Heart right ventricle (tissue), 16 donors: Measurements from ENCODE around the gene CCDC9B. TPM values are rescaled to one million over a fixed set of nuclear protein-coding genes. Genes with fewer than 3 reads are reported as not detected.
A peak's percentile ranks its signal among the peaks of the same experiment; 100 is the strongest.

Experiments
- ATAC-seq, 8 donors: fragments of 200-7000 bp; cut with Tn5 transposase; one replicate each; pipeline ENCODE4 v1.9.1; 2020; ENCODE audit warnings: mild to moderate bottlenecking in 8 of 8, moderate library complexity in 8 of 8, moderate number of reproducible peaks in 1 of 8
- DNase-seq, 2 donors: peaks; one replicate each; pipeline ENCODE4 v3.0.0-alpha.2; 2020
- H3K27ac ChIP-seq, 10 donors: fragments of 200-600 bp; sonication (generic) in 2 of 10; one replicate each; pipeline versions ENCODE4 v1.5.0 to v1.8.0; 2020 to 2022; ENCODE audit warnings: mild to moderate bottlenecking in 3 of 10
- H3K27me3 ChIP-seq, 7 donors: fragments of 200-600 bp; one replicate each; pipeline ENCODE4 v1.8.0; 2021 to 2022; ENCODE audit warnings: mild to moderate bottlenecking in 2 of 7
- H3K36me3 ChIP-seq, 9 donors: fragments of 200-600 bp; sonication (generic) in 1 of 9; one replicate each; pipeline versions ENCODE4 v1.5.0 to v1.8.0; 2020 to 2022; ENCODE audit warnings: mild to moderate bottlenecking in 2 of 9
- H3K4me1 ChIP-seq, 9 donors: fragments of 200-600 bp; sonication (generic) in 1 of 9; one replicate each; pipeline versions ENCODE4 v1.5.0 to v1.8.0; 2020 to 2022; ENCODE audit warnings: mild to moderate bottlenecking in 4 of 9
- H3K4me3 ChIP-seq, 10 donors: fragments of 200-600 bp; sonication (generic) in 2 of 10; one replicate each; pipeline versions ENCODE4 v1.5.0 to v1.8.0; 2020 to 2022; ENCODE audit warnings: mild to moderate bottlenecking in 7 of 10, moderate library complexity in 2 of 10
- H3K9me3 ChIP-seq, 11 donors: fragments of 200-600 bp in 10 of 11; sonication (generic) in 2 of 11; one replicate each; pipeline versions ENCODE4 v1.5.0 to v1.8.0; 2013 to 2022; ENCODE audit warnings: mild to moderate bottlenecking in 2 of 11, control low read depth in 1 of 11, moderate library complexity in 1 of 11
- WGBS, 2 donors: extraction: QIAGEN DNeasy Blood & Tissue Kit; methylation state at CpG; one replicate each; pipeline ENCODE4 v1.1.7; 2013; ENCODE audit warnings: inconsistent platforms in 1 of 2; 5-methylcytosine and 5-hydroxymethylcytosine counted together
- intact Hi-C, 10 donors: fragments of 100-400 bp; cut with DNase I; formaldehyde crosslinking; loops; one replicate each; pipeline versions ENCODE4 v1.11.1 to v1.14.2; 2022
- polyA plus RNA-seq, 2 donors: library from polyadenylated mRNA; stranded (reverse); fragments of 200-250 nt; gene quantifications; one replicate each; pipeline ENCODE4 v1.2.3, GENCODE V29; 2013
- total RNA-seq, 10 donors: library from RNA; stranded (reverse); fragmentation: NEBNext Ultra II Directional in 3 of 10; extraction: Animal tissue kit (Norgen Biotek cat#: 25700) in 3 of 10; gene quantifications; one replicate each; pipeline versions ENCODE4 v1.2.1 to v1.2.4, GENCODE V29; 2021 to 2023
- TF ChIP-seq, protein P1 (sequence below), 9 donors: fragments of 200-600 bp; sonication (generic) in 2 of 9; IDR thresholded peaks; one replicate each; pipeline versions ENCODE4 v1.5.0 to v1.8.0; 2021 to 2022; ENCODE audit warnings: antibody characterized with exemption in 9 of 9, mild to moderate bottlenecking in 5 of 9, moderate library complexity in 1 of 9
- donor health status: Arrhythmogenic right ventricular cardiomyopathy.
- donor health status: ischemic (EF 13 %, LVEDD 7.1; RV severe dilation, severe dysfunction).
- donor health status: healthy with polysubstance abuse.
- donor health status: DM: no; HTN: yes; CAD: no.
- donor health status: DM: no; HTN: no; CAD: no.
- donor health status: ischemic (EF 25% LVEDD 6.9; RV normal size, moderate dysfunction).
- donor health status: ischemic (EF 25% LVEDD 5.7; RV mildly dilated, moderate dysfunction).
- donor health status: healthy.
- donor health status: DM: yes; HTN: yes; CAD: no.
- donor health status: Ischemic cardiomyopathy.
- donor health status: ischemic (EF 35%, LVEDD 5.7; RV mildly dilated, moderate dysfunction).
- donor health status: nonischemic (EF 11% LVEDD 7.7; RV severe dilation, severe dysfunction).
- donor health status: DM: yes; HTN: yes; CAD: no.
- donor health status: PGD.
- donor health status: ischemic (EF 29% LVEDD 5.4; RV normal size, mild dysfunction).
- donor health status: nonischemic (EF 23%, LVEDD 6.1; RV moderate dilation, normal function).

Gene CCDC9B
- total and polyA plus RNA-seq, 12 donors: 13.0 to 190 (median 144) TPM

DNA sequence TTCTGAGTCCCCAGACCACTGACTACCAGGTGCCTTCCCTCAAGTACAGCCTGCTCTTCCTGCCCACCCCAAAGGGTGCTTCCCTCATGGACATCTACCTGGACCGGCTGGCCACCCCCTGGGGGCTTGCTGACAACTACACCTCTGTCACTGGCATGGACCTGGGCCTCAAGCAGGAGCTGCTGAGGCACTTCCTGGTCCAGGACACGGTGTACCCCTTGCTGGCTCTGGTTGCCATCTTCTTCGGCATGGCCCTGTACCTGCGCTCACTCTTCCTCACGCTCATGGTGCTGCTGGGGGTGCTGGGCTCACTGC, 26.6 kb upstream of the CCDC9B start:
- no peaks in the 10 kb centered on the region for H3K9me3 ChIP-seq
- intact Hi-C loops: loop anchor here in 6 of 10 donors (2.0 to 10.0 kb wide), 6 partner anchors 27 to 145 kb away; partner anchors contain the start of genes CCDC9B (in 1 of the 6), INAFM2 (in 1 of the 6) and IVD (in 1 of the 6)
- WGBS, 2 donors: 77 to 78% methylated on average over 5 of the region's 5 CpGs
- peaks cover 3 to 38% (median 27%) of the 10 kb centered on the region in 9 donors for H3K4me1 ChIP-seq
- peak overlapping the region in 8 of 10 donors; percentile 12 to 57 (median 40) for H3K4me3 ChIP-seq
- no peak for DNase-seq
- H3K36me3 ChIP-seq: no peaks in the 10 kb centered on the region
- H3K27ac ChIP-seq: peak overlapping the region; percentile 60 to 91 (median 85)
- H3K27me3 ChIP-seq: no peaks in the 10 kb centered on the region
- TF ChIP-seq, protein P1, sequence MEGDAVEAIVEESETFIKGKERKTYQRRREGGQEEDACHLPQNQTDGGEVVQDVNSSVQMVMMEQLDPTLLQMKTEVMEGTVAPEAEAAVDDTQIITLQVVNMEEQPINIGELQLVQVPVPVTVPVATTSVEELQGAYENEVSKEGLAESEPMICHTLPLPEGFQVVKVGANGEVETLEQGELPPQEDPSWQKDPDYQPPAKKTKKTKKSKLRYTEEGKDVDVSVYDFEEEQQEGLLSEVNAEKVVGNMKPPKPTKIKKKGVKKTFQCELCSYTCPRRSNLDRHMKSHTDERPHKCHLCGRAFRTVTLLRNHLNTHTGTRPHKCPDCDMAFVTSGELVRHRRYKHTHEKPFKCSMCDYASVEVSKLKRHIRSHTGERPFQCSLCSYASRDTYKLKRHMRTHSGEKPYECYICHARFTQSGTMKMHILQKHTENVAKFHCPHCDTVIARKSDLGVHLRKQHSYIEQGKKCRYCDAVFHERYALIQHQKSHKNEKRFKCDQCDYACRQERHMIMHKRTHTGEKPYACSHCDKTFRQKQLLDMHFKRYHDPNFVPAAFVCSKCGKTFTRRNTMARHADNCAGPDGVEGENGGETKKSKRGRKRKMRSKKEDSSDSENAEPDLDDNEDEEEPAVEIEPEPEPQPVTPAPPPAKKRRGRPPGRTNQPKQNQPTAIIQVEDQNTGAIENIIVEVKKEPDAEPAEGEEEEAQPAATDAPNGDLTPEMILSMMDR (IDR thresholded peaks at IDR 0.05): no peak
- ATAC-seq: peak in 3 of 8 donors; percentile 1 to 3 (median 2)

DNA sequence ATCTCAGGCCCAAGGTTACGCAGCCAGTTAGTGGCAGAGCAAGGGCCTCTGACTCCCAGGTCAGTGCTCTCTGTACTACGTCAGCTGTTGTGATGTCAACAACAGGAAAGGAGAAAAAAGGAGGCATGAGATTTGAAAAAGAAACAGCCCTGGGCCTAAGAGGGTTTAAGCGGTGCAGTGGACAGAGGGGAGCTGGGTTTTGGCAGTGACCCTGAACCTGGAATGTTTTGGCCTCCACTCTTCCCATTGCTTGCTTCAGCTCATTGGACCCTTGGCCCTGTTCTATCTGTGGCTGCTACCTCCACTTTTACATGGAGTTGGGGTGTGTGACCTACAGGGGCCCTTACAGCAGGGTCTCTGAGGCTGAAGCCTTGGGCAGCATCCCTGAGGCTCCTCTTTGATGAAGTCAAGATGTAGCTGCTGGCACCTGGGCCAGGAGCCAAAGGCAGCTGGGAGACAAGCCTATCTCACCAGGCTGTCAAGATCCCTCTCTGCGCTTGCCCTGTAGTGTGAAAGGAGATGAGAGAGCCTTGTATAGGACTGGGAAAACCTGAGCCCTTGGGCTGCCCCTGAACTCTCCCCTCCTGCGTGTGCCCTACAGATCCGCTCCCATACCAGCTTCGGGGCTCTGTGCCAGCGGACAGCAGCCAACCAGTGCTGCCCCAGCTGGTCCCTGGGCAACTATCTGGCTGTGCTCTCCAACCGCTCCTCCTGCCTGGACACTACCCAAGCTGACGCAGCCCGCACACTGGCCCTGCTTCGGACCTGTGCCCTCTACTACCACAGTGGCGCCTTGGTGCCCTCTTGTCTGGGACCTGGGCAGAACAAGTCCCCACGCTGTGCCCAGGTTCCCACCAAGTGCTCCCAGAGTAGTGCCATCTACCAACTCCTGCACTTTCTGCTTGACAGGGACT, 26.0 kb upstream of the CCDC9B start:
- intact Hi-C loops: loop anchor here in 6 of 10 donors (2.0 to 10.0 kb wide), 6 partner anchors 26 to 146 kb away; partner anchors contain the start of genes CCDC9B (in 1 of the 6), INAFM2 (in 1 of the 6) and IVD (in 1 of the 6)
- DNase-seq: peak; percentile 86 to 88
- no peaks in the 10 kb centered on the region for H3K9me3 ChIP-seq
- no peaks in the 10 kb centered on the region for H3K27me3 ChIP-seq
- TF ChIP-seq, protein P1 (IDR thresholded peaks at IDR 0.05): no peak
- ATAC-seq: peak; percentile 56 to 94 (median 88)
- H3K36me3 ChIP-seq: no peaks in the 10 kb centered on the region
- peaks cover 3 to 38% (median 27%) of the 10 kb centered on the region in 9 donors for H3K4me1 ChIP-seq
- peak overlapping the region in 2 of 10 donors; percentile 52 to 57 for H3K4me3 ChIP-seq
- H3K27ac ChIP-seq: peak overlapping the region; percentile 60 to 91 (median 85)
- 54 to 67% methylated on average over 14 of the region's 14 CpGs for WGBS, 2 donors

DNA sequence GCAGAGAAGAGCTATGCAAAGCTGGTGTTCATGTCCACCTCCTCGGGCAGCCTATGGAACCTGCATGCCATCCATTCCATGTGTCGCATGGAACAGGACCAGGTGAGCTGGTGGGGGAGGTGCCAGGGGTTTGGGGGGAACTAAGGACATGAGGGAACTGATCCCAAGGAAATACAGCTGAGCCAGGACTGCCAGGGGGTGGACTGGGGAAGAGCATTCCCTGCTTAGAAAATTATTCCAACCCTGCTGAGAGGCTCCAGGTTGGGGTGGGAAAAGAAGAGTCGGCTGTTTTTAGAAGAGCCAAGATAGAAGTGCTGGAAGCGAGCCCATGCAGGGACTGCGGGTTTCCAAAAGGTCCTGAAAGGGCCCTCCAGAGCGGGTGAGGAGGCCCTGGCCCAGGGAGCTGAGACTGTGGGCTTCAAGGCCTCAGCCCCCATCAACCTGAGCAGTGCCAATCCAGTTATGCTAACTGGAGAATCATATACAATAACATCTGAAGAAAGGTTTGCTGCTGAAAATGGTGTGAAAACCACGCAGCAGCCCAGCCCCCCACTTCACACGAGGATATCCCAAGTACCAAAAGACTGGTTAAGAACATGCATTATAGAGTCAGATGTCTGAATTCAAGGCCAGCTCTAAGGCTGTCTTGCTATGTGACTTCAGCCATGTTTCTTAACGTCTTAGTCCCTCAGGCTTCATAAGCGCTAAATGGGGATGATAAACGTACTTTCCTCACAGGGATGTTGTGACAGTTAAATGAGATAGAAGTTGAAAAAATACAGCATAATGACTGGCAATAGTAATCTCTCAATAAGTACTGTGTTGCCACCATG, 25.1 kb upstream of the CCDC9B start:
- DNase-seq (no peak), ATAC-seq (no peak)
- Histone ChIP-seq H3K27me3 (no peaks in the 10 kb centered on the region), H3K27ac (peak overlapping the region in 8 of 10 donors; percentile 75 to 91 (median 86)), H3K9me3 (no peaks in the 10 kb centered on the region), H3K4me3 (no peak overlapping the region), H3K4me1 (peaks cover 3 to 38% (median 27%) of the 10 kb centered on the region in 9 donors), H3K36me3 (no peaks in the 10 kb centered on the region)
- TF ChIP-seq, protein P1 (IDR thresholded peaks at IDR 0.05): no peak
- intact Hi-C loops: loop anchor here in 6 of 10 donors (2.0 to 10.0 kb wide), 6 partner anchors 25 to 146 kb away; partner anchors contain the start of genes CCDC9B (in 1 of the 6), INAFM2 (in 1 of the 6) and IVD (in 1 of the 6)
- WGBS, 2 donors: 56 to 74% methylated on average over 11 of the region's 11 CpGs

DNA sequence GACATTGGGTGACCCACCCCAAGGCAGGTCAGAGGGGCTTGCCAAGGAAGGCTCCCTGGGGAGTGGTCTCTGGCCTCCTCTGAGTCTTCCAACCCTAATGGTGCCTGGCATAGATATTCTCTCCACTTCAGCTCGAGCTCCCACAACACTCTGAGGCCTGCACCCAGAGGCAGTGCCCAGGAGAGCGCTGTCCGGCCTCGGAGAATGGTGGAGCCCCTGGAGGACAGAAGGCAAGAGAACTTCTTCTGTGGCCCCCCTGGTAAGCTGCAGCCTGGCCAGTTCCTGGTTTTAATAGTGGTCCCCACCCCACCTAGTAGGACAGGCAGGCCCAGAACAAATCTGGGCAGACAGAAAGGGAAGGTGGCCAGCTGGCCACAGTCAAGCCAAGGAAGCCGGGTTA, 24.3 kb upstream of the CCDC9B start:
- Histone ChIP-seq H3K36me3 (no peaks in the 10 kb centered on the region), H3K27me3 (no peaks in the 10 kb centered on the region), H3K4me3 (no peak overlapping the region), H3K9me3 (no peaks in the 10 kb centered on the region), H3K27ac (peak overlapping the region in 3 of 10 donors; percentile 40 to 86 (median 84)), H3K4me1 (peaks cover 3 to 37% (median 27%) of the 10 kb centered on the region in 9 donors)
- intact Hi-C loops: loop anchor here in 6 of 10 donors (5.0 to 10.0 kb wide), 5 partner anchors 42 to 147 kb away; partner anchors contain the start of genes INAFM2 (in 1 of the 6) and IVD (in 1 of the 6)
- no peak for DNase-seq
- ATAC-seq: no peak
- 81 to 83% methylated on average over 5 of the region's 5 CpGs for WGBS, 2 donors
- TF ChIP-seq, protein P1 (IDR thresholded peaks at IDR 0.05): no peak
